Spleen (tissue), 11 donors: ENCODE data around the gene CIAPIN1. TPM values are rescaled to one million over a fixed set of nuclear protein-coding genes. Genes with fewer than 3 reads are reported as not detected.

Source experiments
- DNase-seq: peaks from one replicate; pipeline ENCODE4 v3.0.0-alpha.2; 2020
- H3K27ac ChIP-seq, 8 donors: fragments of 200-600 bp; sonication (generic) in 7 of 8; 1 replicate in 4 of 8; 2 replicates in 4 of 8; pipeline versions ENCODE4 v1.5.0 to v1.8.0; 2016 to 2021; ENCODE audit warnings: inconsistent platforms in 4 of 8, mild to moderate bottlenecking in 4 of 8, moderate library complexity in 1 of 8
- H3K27me3 ChIP-seq, 7 donors: fragments of 200-600 bp; sonication (generic) in 6 of 7; replicated peaks in 1 of 7; 1 replicate in 4 of 7; 2 replicates in 3 of 7; pipeline versions ENCODE4 v1.5.0 to v1.8.0; 2016 to 2021; ENCODE audit warnings: inconsistent platforms in 3 of 7, mild to moderate bottlenecking in 1 of 7
- H3K36me3 ChIP-seq, 6 donors: fragments of 200-600 bp; sonication (generic) in 5 of 6; 1 replicate in 4 of 6; 2 replicates in 2 of 6; pipeline versions ENCODE4 v1.5.0 to v1.8.0; 2016 to 2021; ENCODE audit warnings: inconsistent platforms in 2 of 6
- H3K4me1 ChIP-seq, 6 donors: fragments of 200-600 bp; sonication (generic) in 5 of 6; 1 replicate in 3 of 6; 2 replicates in 3 of 6; pipeline versions ENCODE4 v1.5.0 to v1.8.0; 2016 to 2021; ENCODE audit warnings: inconsistent platforms in 3 of 6
- H3K4me3 ChIP-seq, 8 donors: fragments of 200-600 bp; sonication (generic) in 7 of 8; 1 replicate in 4 of 8; 2 replicates in 4 of 8; pipeline versions ENCODE4 v1.5.0 to v1.8.0; 2016 to 2021; ENCODE audit warnings: inconsistent platforms in 4 of 8, mild to moderate bottlenecking in 4 of 8, moderate library complexity in 2 of 8
- H3K9me3 ChIP-seq, 8 donors: fragments of 200-600 bp; sonication (generic) in 7 of 8; 1 replicate in 4 of 8; 2 replicates in 4 of 8; pipeline versions ENCODE4 v1.5.0 to v1.8.0; 2016 to 2021; ENCODE audit warnings: inconsistent platforms in 4 of 8
- POLR2A ChIP-seq, 3 donors: fragments of 450-650 bp; IDR thresholded peaks; one replicate each; pipeline ENCODE4 v1.5.1; 2017; ENCODE audit warnings: antibody characterized with exemption in 3 of 3, mild to moderate bottlenecking in 1 of 3
- POLR2AphosphoS5 ChIP-seq, 3 donors: sonication (generic); formaldehyde crosslinking; IDR thresholded peaks; one replicate each; pipeline ENCODE4 v1.5.1; 2017; ENCODE audit warnings: antibody characterized with exemption in 3 of 3
- WGBS, 5 donors: extraction: QIAGEN DNeasy Blood & Tissue Kit in 3 of 5; methylation state at CpG; one replicate each; pipeline versions ENCODE4 v1.1.5 to v1.1.7; 2013 to 2018; 5-methylcytosine and 5-hydroxymethylcytosine counted together
- intact Hi-C: fragments of 100-400 bp; cut with DNase I; formaldehyde crosslinking; loops from one replicate; pipeline ENCODE4 v1.15.0; 2023; ENCODE audit warnings: low total_unique reads
- polyA plus RNA-seq, 3 donors: library from polyadenylated mRNA; stranded (reverse); fragments of 200-250 nt; gene quantifications; one replicate each; pipeline ENCODE4 v1.2.1, GENCODE V29; 2013
- total RNA-seq, 7 donors: library from RNA; depleted of rRNA in 3 of 7; stranded (reverse); fragments of >200 nt in 3 of 7; fragmentation: NEBNext Ultra II Directional in 4 of 7; extraction: Animal tissue kit (Norgen Biotek cat#: 25700) in 4 of 7; gene quantifications; one replicate each; pipeline versions ENCODE4 v1.1.0 to v1.2.1, GENCODE V29; 2016 to 2021
- TF ChIP-seq, protein P1 (sequence below), 11 experiments: fragments of 200-600 bp in 7 of 11; fragments of 450-650 bp in 4 of 11; sonication (generic) in 4 of 11; IDR thresholded peaks in 8 of 11; conservative IDR thresholded peaks in 3 of 11; 1 replicate in 7 of 11; 2 replicates in 4 of 11; pipeline versions ENCODE4 v1.4.0 to v1.8.0; 2016 to 2021; ENCODE audit warnings: antibody characterized with exemption in 11 of 11, inconsistent platforms in 4 of 11, mild to moderate bottlenecking in 1 of 11
- donor health status: healthy with polysubstance abuse.
- donor health status: DM: no; HTN: no; CAD: no; lungs with moderate emphysema.
- donor health status: DM: no; HTN: no; CAD: no.
- donor health status: Bipolar disorder and iron deficiency.
- donor health status: healthy.
- donor health status: DM: no; HTN: no; CAD: no.
- donor health status: DM: yes; HTN: yes; CAD: no.

The CIAPIN1 gene
- total and polyA plus RNA-seq, 10 donors = 19.6 to 39.8 (median 28.7) TPM

- intact Hi-C loops = no loop called here
- peaks cover 17 to 68% (median 56%) of the 10 kb centered on the region in 6 donors for H3K4me1 ChIP-seq
- H3K36me3 ChIP-seq = peaks cover 0 to under 1% (median 0%) of the 10 kb centered on the region in 6 donors
- 58 to 91% (median 68%) methylated on average over 4 to 15 of the region's 15 CpGs for WGBS, 5 donors
- peaks cover 0 to 19% (median 0%) of the 10 kb centered on the region in 7 donors for H3K27me3 ChIP-seq
- H3K4me3 ChIP-seq = peak overlapping the region in 4 of 8 donors; percentile 30 to 58 (median 38)
- peak; percentile 74 for DNase-seq
- peak overlapping the region in 6 of 8 donors; percentile 26 to 61 (median 50) for H3K27ac ChIP-seq
- no peak for TF ChIP-seq POLR2AphosphoS5 (IDR thresholded peaks at IDR 0.05)
- TF ChIP-seq, protein P1, sequence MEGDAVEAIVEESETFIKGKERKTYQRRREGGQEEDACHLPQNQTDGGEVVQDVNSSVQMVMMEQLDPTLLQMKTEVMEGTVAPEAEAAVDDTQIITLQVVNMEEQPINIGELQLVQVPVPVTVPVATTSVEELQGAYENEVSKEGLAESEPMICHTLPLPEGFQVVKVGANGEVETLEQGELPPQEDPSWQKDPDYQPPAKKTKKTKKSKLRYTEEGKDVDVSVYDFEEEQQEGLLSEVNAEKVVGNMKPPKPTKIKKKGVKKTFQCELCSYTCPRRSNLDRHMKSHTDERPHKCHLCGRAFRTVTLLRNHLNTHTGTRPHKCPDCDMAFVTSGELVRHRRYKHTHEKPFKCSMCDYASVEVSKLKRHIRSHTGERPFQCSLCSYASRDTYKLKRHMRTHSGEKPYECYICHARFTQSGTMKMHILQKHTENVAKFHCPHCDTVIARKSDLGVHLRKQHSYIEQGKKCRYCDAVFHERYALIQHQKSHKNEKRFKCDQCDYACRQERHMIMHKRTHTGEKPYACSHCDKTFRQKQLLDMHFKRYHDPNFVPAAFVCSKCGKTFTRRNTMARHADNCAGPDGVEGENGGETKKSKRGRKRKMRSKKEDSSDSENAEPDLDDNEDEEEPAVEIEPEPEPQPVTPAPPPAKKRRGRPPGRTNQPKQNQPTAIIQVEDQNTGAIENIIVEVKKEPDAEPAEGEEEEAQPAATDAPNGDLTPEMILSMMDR (IDR thresholded peaks at IDR 0.05 in 8 of 11, conservative IDR thresholded peaks at IDR 0.05 in 3 of 11) = no peak
- TF ChIP-seq POLR2A (IDR thresholded peaks at IDR 0.05) = no peak
- no peaks in the 10 kb centered on the region for H3K9me3 ChIP-seq
These were observed 33.0 kb upstream of the CIAPIN1 start for GRCh38 chr16:57479976-57480753.

GRCh38 chr16:57479205-57479975 lies 32.2 kb upstream of the CIAPIN1 start:
- 18 to 33% (median 30%) methylated on average over 28 to 36 of the region's 36 CpGs for WGBS, 5 donors
- intact Hi-C loops = no loop called here
- peak; percentile 78 for DNase-seq

DNA sequence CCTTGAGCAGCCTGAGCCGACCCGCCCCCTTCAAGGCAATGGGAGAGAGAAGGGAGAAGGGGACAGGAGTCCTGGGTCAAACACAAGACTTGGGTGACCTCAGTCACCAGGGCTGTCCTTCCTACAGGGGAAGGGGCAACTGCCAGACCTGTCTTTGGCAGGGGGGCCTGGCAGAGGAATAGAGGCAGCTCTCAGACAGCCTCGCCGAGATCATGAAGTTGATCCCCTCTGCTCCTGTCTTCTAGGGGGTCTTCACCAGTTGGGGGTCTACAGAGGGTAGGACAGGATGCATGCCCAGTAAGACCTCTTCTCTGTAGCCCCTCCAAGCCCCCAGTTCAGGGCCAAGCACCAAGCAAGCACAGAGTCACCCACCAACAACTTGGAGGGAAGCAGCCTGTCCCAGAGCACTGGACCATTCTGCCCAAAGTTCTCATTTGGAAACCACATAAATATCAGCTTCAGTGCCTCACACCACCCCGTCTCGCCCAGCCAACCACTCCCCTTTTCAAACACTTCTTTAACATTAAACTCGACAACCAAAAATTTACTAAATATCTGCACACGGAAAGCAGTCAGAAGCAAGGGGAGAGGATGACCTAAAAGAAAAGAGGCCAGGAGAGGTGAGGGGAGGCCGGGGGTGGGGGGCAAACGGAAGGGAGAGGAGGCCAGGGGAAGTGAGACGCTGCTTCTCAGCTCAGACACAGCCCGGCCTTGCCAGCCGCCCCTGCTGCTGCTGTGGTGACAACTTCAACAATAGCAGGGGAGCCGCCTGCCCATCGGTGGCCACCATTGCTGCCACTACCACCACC lies 31.4 kb upstream of the CIAPIN1 start:
- H3K4me1 ChIP-seq = peaks cover 13 to 71% (median 50%) of the 10 kb centered on the region in 6 donors
- DNase-seq = peak; percentile 37
- no peak for TF ChIP-seq POLR2A (IDR thresholded peaks at IDR 0.05)
- no peak for TF ChIP-seq POLR2AphosphoS5 (IDR thresholded peaks at IDR 0.05)
- TF ChIP-seq, protein P1 (IDR thresholded peaks at IDR 0.05 in 8 of 11, conservative IDR thresholded peaks at IDR 0.05 in 3 of 11) = no peak
- WGBS, 5 donors = 32 to 38% (median 36%) methylated on average over 13 to 15 of the region's 15 CpGs
- intact Hi-C loops = no loop called here
- peaks cover 0 to 16% (median under 1%) of the 10 kb centered on the region in 6 donors for H3K36me3 ChIP-seq
- peak overlapping the region; percentile 13 to 58 (median 32) for H3K4me3 ChIP-seq
- peak overlapping the region in 4 of 8 donors; percentile 45 to 60 (median 50) for H3K27ac ChIP-seq
- peaks cover 0 to 16% (median 0%) of the 10 kb centered on the region in 7 donors for H3K27me3 ChIP-seq
- H3K9me3 ChIP-seq = no peaks in the 10 kb centered on the region

More at GRCh38 chr16:57479205-57479975, 32.2 kb upstream of the CIAPIN1 start:
- Histone ChIP-seq H3K4me1 (peaks cover 13 to 68% (median 52%) of the 10 kb centered on the region in 6 donors), H3K27ac (peak overlapping the region in 5 of 8 donors; percentile 45 to 61 (median 54)), H3K36me3 (peaks cover 0 to 9% (median 0%) of the 10 kb centered on the region in 6 donors), H3K4me3 (peak overlapping the region; percentile 13 to 58 (median 32)), H3K27me3 (peaks cover 0 to 16% (median 0%) of the 10 kb centered on the region in 7 donors), H3K9me3 (no peaks in the 10 kb centered on the region)
- TF ChIP-seq POLR2AphosphoS5 (IDR thresholded peaks at IDR 0.05) (peak in 1 of 3 donors; percentile 28), POLR2A (IDR thresholded peaks at IDR 0.05) (no peak)
- TF ChIP-seq, protein P1 (IDR thresholded peaks at IDR 0.05 in 8 of 11, conservative IDR thresholded peaks at IDR 0.05 in 3 of 11) = no peak
